GM08714 (cell line): Measurements from ENCODE around the gene SEMA5B.

ENCODE experiments used
- H3K4me3 ChIP-seq: fragments of 200-500 bp; sonication (Bioruptor generic); 2 replicates; pipeline ENCODE4 v1.5.1; 2014; ENCODE audit warnings: mild to moderate bottlenecking, low read length, inconsistent platforms
- ZNF274 ChIP-seq: IDR thresholded peaks from 2 replicates; pipeline ENCODE4 v1.6.1; 2012; ENCODE audit warnings: mild to moderate bottlenecking, low read depth, low read length

Gene SEMA5B

GRCh38 chr3:122921791-122922651, 105.5 kb downstream of the SEMA5B start:
- no peak overlapping the region; the same call in 1 of the 2 replicates for H3K4me3 ChIP-seq
- no peak for TF ChIP-seq ZNF274

GRCh38 chr3:122920986-122921385, 106.6 kb downstream of the SEMA5B start:
- no peak overlapping the region for H3K4me3 ChIP-seq
- no peak for TF ChIP-seq ZNF274

GRCh38 chr3:122919291-122919610, 108.3 kb downstream of the SEMA5B start:
- no peak overlapping the region for H3K4me3 ChIP-seq
- TF ChIP-seq ZNF274 = no peak

- no peak overlapping the region for H3K4me3 ChIP-seq
- TF ChIP-seq ZNF274 = no peak
Measured at GRCh38 chr3:122918576-122919290, 108.8 kb downstream of the SEMA5B start.

- no peak overlapping the region for H3K4me3 ChIP-seq
- no peak for TF ChIP-seq ZNF274
Measured at GRCh38 chr3:122917412-122917811, 110.2 kb downstream of the SEMA5B start.

- H3K4me3 ChIP-seq = no peak overlapping the region
- no peak for TF ChIP-seq ZNF274
Measured at GRCh38 chr3:122916580-122916979, 111.0 kb downstream of the SEMA5B start.

GRCh38 chr3:122916084-122916483, 111.5 kb downstream of the SEMA5B start:
- TF ChIP-seq ZNF274 = no peak
- no peak overlapping the region for H3K4me3 ChIP-seq

- no peak overlapping the region for H3K4me3 ChIP-seq
- TF ChIP-seq ZNF274 = no peak
Measured at GRCh38 chr3:122915300-122916055, 112.1 kb downstream of the SEMA5B start.

GRCh38 chr3:122913539-122914100, 113.9 kb downstream of the SEMA5B start:
- TF ChIP-seq ZNF274 = no peak
- H3K4me3 ChIP-seq = no peak overlapping the region

GRCh38 chr3:122912772-122913538, 114.6 kb downstream of the SEMA5B start:
- TF ChIP-seq ZNF274 = no peak

GRCh38 chr3:122911901-122912300, 115.7 kb downstream of the SEMA5B start:
- H3K4me3 ChIP-seq = no peak overlapping the region
- no peak for TF ChIP-seq ZNF274

More at GRCh38 chr3:122912772-122913538, 114.6 kb downstream of the SEMA5B start:
- no peak overlapping the region for H3K4me3 ChIP-seq

GRCh38 chr3:122908251-122908650, 119.3 kb downstream of the SEMA5B start:
- TF ChIP-seq ZNF274 = no peak

GRCh38 chr3:122907471-122907870, 120.1 kb downstream of the SEMA5B start:
- H3K4me3 ChIP-seq = no peak overlapping the region
- TF ChIP-seq ZNF274 = no peak

More at GRCh38 chr3:122908251-122908650, 119.3 kb downstream of the SEMA5B start:
- H3K4me3 ChIP-seq = no peak overlapping the region
